H1 (cell line): ENCODE data around the gene CHST4. TPM values are rescaled to one million over a fixed set of nuclear protein-coding genes. Genes with fewer than 3 reads are reported as not detected.

Experiments used
- CREB1 ChIP-seq: IDR thresholded peaks from 2 replicates; pipeline ENCODE4 v1.6.1; 2012; ENCODE audit warnings: inconsistent platforms
- polyA plus RNA-seq, 7 experiments: library from polyadenylated mRNA; depleted of rRNA in 3 of 7; stranded (reverse) in 5 of 7; unstranded in 2 of 7; fragments of >200 nt in 5 of 7; fragments of 200-250 nt in 2 of 7; gene quantifications; 1 replicate in 5 of 7; 2 replicates in 1 of 7; 4 replicates in 1 of 7; pipeline versions ENCODE4 v1.2.1 to v1.2.3, GENCODE V29; 2011 to 2013; ENCODE audit warnings: missing spikeins in 2 of 7, mixed read lengths in 2 of 7
- total RNA-seq: library from RNA; stranded (reverse); fragmentation: NEBNext Ultra II Directional; extraction: Animal tissue kit (Norgen Biotek cat#: 25700); gene quantifications from 2 replicates; pipeline ENCODE4 v1.2.1, GENCODE V29; 2021
- TF ChIP-seq, protein P1 (sequence below): IDR thresholded peaks from 2 replicates; pipeline ENCODE4 v1.6.1; 2011; ENCODE audit warnings: low read length, improper control_type of control experiment

CHST4 gene
- total and polyA plus RNA-seq, 2 of the 8 experiments (the other 6 are each of a cell fraction or from before 2014, with no cell fraction given) = 12.1 to 14.6 TPM

DNA sequence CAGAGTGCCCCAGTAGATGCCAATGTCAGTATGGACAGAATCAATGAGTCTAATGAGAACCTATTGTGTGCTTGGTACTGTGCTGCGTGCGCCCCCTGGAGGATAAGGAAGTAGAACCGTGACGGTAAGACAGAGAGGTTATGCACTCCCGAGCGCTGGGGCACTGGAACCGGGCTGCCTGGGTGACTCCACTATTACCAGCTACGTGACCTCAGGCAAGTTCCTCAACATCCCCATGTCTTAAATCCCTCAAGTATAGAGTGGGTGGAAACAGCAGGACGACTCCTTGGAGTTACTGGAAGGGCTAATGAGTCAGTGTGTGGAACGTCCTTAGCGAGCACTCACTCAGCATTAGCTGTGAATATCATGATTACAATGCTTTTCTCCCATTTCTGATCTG, 16.2 kb downstream of the CHST4 start (continued):
- TF ChIP-seq, protein P1, sequence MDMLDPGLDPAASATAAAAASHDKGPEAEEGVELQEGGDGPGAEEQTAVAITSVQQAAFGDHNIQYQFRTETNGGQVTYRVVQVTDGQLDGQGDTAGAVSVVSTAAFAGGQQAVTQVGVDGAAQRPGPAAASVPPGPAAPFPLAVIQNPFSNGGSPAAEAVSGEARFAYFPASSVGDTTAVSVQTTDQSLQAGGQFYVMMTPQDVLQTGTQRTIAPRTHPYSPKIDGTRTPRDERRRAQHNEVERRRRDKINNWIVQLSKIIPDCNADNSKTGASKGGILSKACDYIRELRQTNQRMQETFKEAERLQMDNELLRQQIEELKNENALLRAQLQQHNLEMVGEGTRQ = no peak
- TF ChIP-seq CREB1 = peak; percentile 60
